ENCODE results near the gene KIAA1549.

GRCh38 chr7:138864667-138865066, 116.5 kb downstream of the KIAA1549 start:
- TF ChIP-seq CTCF (IDR thresholded peaks at IDR 0.05; ENCODE audit: control extremely low read depth in 1 of 3, insufficient read depth in 1 of 3, low read depth in 1 of 3, low read length in 3 of 3) (no peak), EGR1 (IDR thresholded peaks at IDR 0.05; ENCODE audit: borderline replicate concordance, low read depth, low read length) (no peak), MAX (IDR thresholded peaks at IDR 0.05) (no peak)

All from H1 (cell line).